GM19328 (cell line): ENCODE results near the gene DHX16.
A peak's percentile ranks its signal among the peaks of the same experiment; 100 is the strongest.

Experiments used
- ATAC-seq: cut with Tn5 transposase; IDR thresholded peaks from one replicate; pipeline ENCODE4 v1.9.1; 2021; ENCODE audit warnings: mild to moderate bottlenecking, moderate library complexity; ENCODE audit not compliant: unreplicated experiment

Gene DHX16

DNA sequence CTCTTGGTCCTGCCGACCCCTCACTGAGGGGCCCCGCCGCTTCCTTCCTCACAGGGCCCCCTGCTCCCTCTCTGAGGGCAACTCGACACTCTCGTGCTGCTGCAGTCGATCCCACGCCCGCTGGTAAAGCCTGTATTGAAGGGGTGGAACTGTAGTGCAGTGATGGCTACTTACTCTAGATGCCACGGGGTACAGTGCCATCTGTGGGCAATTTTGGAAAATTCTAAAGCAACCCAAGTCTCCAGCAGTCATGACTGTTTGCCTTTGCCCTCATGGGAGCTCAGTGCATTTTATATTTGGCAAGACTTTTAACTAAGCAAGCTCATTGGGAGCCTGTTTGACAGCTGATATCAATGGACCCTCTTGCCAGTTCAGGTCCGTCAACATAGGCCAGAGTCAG lies 32.3 kb downstream of the DHX16 start:
- no peak for ATAC-seq

DNA sequence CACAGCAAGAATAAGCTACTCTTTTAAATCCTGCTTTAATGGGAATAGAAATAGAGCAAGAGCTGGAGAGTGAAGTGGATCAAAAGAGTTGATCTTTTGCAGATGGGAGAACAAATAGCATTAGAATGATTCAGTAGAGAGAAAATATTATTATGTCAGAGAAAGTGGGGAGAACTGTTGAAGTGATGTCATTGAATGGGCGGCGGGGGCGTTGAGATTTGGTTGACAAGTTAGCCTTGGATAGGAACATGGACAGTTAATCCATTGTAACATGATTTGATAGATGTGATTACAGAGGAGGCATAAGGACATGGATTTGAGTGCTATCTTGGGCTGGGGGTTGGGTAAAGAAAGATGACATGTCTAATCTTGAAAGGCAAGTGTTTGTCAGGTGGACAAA lies 37.0 kb downstream of the DHX16 start:
- ATAC-seq, result no peak

DNA sequence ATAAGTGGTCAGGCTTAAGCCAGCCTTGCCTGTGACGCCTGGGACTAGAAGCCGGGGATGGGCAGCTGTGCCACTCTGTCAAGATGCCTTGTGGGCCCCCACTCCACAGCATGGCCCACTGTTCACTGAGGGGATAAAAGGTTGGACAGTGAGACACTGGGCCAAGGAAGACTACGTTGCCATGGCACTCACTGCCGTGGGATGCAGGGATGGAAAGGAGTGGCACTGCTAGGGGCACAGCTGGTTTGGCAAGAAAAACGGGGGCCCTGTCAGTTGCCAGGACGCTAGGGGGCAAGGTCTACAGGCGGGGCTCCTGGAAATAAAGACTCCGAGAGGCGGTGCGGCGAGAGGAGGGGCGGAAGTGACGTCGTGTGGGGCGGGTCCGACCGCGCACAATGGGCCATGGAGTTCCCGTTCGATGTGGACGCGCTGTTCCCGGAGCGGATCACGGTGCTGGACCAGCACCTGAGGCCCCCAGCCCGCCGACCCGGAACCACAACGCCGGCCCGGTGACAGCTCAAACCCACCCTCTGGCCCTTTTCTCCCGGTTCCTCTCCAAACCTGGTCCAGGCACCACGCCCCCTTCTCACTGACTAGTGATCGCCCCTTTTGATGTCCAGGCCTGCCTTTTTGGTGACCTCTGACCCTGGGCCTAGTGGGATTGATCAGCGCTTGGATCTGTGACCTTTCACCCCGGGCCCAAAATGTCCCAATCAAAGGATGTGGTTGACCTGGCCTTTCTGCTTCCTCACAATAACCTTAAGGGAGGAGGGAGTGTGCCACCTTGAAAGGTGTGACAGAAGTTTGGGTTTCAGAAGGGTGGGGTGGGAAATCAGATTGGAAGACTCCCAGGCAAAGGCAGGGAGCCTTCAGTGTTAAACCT lies 46.1 kb downstream of the DHX16 start, which contains the start of gene ATAT1:
TSS of gene ATAT1 (plus strand) at position 391 of the 883 bp plus-strand sequence.
- peak; percentile 72 for ATAC-seq

DNA sequence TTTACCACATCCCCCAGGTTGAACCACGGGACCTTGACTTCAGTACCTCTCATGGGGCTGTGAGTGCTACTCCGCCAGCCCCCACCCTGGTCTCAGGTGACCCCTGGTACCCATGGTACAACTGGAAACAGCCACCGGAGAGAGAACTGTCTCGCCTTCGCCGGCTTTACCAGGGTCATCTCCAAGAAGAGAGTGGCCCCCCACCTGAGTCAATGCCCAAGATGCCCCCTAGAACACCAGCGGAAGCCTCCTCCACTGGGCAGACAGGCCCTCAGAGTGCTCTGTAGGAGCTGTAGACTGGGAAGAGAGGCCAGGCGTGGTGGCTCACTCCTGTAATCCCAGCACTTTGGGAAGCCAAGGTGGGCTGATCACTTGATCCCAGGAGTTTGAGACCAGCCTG lies 47.3 kb downstream of the DHX16 start:
- no peak for ATAC-seq

DNA sequence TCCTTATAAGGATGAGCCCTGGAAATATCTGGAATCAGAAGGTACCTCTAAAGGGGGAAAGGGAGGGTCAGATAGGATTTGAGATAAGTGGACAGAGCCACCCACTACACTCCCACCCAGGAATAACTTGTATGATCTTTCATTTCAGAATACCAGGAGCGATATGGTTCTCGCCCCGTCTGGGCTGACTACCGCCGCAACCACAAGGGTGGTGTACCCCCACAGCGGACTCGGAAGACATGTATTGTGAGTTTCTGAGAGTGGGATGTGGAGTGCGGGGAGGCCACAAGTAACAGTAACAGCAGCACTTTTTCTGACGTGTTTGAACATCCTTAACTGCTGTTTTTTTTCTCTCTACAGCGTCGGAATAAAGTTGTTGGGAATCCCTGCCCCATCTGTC lies 53.2 kb downstream of the DHX16 start:
- ATAC-seq, result no peak

DNA sequence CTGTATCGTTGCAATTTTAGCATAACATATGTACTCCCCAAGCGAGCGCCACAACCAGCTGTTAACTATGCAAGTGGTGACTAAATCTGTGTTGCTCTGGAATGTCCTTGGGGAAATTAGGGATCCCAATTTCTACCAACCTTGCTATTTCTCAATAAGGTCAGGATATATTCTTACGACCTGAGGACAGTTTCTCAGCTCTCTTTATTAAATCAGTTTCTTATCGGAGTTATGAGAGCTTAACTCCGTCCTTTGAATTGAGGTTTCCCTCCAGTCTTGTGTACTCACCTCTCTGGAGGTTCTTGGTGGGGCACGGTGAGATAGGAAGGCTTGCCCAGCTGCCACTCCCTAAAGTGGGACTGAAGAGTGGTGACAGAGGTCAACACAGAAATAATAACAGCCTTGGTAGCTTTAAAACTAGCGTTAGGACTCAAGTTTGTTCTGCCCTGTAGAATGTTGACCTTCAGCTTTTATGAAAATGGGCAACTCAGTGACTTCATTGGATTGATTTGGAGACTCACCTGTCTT lies 54.5 kb downstream of the DHX16 start:
- no peak for ATAC-seq

DNA sequence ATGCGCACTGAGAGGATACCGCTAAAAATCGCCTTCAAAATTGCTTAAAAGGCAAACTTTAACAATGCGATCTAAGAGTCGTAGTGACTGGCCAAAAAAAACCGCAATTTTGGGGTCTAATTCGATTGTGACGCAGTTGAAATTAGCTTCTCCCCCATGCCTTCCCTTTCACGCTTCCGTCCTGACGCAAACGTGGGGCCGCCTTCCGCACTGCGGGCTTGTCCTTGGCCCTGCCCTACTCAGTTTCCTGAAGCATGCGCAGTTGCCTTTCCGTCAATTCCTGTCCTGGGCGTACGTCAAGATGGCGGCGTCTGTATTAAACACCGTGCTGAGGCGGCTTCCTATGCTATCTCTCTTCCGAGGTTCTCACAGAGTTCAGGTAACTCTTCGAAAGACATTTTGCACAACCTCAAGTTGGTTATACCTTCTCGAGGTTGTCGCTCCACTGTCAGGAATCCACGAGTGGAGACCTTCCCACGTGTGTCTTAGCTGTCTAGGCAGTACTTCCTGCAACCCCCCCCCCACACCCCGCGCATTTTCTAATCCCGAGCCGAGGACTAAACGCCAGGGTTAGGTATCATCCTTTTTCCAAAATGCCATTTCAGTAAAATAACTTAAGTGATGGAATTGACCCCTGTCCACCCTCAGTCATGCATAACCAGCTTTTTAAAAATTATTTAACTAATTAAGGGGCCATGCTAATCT lies 55.1 kb downstream of the DHX16 start, which contains the start of gene MRPS18B:
TSS of gene MRPS18B (plus strand) at position 276 of the 705 bp plus-strand sequence. CDS start at position 302, 26 bp downstream.
- peak; percentile 77 for ATAC-seq

DNA sequence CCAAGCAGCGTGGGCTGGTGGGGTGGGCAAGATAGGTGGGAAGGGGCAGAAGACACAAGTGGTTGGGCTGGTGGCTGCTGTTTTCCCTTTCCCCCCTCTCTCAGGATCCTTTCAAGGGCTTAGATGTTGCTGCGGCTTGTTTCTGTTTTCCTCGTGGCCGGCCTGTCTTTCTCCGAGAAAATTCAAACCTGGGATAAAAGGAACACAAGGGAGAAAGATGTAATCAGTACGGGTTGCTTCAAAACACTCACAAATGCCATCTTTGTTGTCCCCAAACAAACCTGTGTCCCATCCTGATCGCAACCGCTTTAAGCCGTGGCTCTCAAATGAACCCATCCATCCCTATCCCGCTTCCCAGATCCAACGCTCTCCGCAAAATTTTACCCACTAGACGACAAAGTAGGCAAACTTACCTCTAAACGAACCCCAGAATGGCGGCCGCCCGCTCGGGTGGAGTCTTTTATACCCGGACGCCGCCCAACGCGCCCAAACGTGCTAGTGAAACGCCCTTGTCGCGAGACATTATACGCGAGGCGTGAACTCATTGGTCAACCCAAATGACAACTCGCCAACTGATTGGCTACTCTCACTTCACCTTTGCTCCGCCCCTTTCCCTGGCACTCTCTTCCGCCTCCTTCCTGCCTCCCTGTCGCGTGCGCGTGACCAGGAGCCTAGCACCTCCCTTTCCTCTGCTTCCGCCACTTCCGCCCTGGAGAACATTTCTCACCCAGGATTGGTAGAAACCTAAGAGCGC lies 55.8 kb downstream of the DHX16 start, which contains the start of gene PPP1R10:
TSS of gene PPP1R10 (minus strand) at position 433 of the 754 bp plus-strand sequence. CDS start 7,299 bp downstream, outside the sequence.
- peak; percentile 77 for ATAC-seq

DNA sequence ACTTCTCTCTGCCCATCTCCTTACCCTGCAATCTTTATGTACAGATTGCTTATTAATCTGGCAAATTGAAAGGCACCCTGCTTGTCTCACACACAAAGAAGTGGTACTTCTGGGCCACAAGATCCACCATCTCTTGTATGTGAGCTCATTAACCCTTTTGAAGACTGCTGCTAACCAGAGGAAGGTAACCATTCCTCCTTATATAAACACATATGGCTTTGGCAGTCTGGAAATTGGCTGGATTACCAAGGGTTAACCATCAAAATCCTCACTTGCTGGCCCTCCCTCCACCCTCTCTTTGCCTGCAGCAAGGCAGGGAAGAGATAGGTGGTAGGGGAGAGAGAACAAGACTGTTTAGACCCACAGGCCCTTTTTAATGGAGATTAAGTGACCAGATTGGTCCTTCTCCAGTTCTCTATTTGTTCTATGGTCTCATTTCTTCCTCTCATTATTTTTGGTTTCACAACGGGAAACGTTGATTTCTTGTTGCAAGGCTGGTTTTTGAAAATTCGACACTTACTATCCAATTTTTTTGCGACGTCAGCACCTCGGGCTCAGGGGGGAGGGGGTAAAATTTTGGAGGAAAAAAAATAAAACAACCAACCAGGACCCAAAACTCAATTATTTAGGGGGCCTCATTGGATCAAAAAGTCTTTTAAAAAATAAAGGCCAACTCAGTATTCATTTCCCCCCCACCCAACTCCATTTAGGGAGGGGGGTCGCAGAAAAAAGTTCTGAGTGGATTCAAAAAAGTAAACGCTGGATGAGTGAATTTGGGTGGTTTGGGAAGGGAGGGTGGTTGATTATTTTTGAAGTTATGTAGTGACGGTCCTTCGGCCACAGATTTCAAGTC lies 56.6 kb downstream of the DHX16 start:
- no peak for ATAC-seq

DNA sequence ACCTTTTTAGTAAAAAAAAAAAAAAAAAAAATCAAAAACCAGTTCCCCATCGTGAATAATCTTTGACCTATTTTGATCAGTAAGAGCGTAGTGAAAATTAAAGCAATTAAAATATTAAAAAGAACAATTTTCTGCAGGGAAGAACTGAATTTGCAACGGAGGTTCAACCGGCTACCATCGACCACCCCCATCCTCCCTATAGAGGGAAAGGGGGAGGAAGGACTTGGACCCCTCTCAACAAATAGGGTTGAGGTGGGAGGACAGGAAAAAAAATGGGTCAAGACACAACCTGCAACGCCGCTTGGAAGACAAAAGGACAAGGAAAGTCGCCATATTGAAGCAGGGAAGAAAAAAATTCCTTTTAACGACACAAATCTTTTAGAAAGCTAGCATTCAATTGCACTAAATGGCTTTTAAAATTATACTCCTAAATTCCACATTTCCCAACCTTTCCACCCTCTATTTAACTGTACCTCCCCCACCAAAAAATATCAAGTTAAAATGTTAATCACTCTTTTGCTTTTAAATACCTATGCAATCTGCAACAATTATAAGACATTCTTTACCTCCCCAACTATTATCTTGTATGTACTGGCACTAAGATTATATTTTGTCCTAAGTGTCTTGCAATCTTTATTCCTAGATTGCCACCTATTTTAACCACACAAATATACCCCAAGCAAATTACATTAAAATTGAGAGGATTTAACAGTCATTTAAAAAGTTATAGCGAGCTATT lies 57.4 kb downstream of the DHX16 start:
- ATAC-seq, result no peak

DNA sequence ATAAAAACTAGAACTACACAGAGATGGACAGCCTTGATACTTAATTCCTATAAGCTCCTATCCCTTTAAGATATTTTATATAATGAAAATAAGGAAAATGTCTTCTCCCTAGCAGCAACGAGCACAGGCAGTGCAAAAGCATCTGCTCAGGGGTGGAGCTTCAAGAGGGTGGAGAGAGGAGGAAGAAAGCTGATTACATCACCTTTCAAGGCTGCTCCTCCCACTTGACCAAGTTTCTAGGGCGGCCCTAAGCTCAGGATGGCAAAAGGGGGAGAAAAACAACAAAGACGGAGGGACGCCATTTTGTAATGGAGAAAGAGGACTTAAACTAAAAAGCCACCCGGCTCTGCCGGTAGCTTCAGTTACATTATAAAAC lies 58.0 kb downstream of the DHX16 start:
- no peak for ATAC-seq

DNA sequence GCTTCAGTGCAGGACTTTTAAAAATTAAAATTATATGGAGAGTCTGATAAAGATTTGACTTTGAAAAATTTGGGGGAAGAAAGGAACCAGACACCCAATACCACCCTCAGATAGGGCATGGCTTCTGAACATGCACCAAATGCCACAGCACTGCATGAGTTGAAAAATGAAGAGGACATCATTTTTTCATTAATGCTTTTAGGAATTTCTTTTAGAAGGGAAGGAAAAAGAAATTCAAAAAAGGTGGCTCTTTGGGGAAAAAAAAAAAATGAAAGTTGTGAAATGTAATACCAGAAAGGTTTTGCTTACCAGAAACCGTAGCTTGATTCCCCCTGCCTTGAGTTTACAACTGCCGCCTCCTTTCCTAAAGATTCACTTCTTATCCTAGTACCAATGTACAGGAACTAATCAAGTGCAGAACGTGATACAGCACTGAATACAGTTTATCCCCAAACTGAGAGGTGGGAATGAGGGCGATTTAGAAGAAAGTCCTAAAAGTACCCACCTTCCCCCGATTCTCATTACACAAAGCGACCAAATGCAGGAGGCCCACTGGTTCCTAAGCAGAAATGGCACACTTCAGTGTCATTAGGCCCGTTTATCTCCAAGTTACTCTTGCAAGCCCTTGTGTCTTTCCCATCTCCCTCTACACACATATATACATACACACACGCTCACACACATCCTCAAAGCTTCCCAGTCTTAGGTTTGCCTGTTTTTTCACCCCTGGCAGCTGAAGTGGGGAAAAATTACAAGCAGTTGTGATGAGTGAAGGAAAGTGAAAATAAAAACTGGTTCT lies 58.6 kb downstream of the DHX16 start:
- no peak for ATAC-seq

DNA sequence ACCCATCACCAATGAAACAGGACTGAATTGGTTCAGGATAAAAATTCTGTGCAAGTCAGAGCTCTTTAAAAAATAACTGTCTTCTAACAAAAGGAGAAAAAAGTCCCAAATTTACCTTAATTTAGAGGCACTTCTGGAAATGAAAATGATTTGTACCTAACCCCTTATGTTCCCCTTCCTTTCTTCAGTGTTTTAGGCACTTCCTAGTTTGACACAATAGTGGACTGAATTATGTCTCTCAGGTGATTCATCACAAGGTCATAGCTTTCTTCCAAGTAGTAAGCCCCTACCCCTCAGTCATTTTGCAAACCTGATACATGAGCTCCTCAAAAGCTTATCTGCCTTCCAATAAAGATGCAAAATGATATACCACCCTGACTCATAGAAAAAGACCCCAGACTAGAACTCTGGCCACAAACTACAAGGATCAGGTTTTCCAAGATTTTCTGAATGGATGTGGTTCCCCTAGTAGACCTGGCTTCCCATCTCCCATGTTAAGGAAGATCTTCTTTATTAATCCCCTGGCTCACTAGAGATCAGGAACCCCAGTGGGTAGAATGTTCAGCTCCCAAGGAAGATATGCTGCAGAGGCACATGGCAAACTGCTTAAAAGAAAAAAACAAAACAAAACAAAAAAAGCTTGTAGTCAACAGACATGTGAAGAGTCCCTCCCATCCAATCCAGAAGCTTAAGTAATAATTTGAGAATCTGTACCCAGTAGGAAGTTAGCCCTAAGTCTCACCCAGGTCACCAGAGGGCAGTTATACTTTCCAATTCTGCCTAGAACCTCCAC lies 59.4 kb downstream of the DHX16 start:
- ATAC-seq, result no peak

DNA sequence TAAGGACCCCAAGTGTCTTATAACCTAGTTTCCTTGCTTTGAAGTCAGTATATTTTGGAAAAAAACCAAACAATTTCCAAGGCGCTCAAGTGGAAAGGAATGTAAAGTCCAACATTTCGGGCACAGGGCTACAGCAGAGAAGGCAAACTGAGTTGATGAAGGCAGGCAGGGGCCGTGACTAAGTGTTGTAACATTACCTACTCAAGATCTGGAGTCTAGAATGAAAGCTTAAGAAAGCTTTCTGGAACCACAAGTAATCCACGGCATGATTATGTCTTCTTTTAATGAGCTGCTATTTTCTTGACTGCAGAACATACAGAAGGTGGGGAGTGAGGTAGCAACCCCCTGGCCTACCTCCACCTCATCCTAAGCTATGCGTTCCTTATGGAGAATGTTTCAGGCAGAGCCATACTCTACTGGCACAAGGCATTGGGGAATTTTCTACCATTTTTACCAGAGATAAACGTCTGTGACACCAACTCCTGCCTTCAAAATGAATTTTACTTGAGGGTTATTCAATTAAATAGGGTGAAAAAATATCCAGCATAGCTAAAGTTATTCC lies 60.0 kb downstream of the DHX16 start:
- ATAC-seq, result no peak

DNA sequence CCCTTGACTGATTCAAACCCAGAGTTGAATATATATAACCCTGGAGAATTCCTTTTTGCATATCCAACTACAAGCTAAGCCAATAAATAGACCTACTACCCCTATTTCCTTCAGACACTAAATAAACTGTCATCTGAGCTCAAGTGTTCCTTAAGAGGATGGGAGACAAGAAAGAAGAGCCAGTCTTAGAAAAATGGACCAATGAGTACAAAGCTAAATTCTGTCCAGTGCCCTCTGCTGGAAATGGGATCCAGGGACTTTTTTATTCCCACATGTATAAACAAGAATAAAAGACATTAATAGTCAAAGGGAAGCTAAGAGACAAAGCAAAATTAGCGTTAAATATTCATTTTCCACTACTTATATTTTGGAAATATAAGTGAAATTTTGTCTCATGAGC lies 60.6 kb downstream of the DHX16 start:
- ATAC-seq, result no peak

DNA sequence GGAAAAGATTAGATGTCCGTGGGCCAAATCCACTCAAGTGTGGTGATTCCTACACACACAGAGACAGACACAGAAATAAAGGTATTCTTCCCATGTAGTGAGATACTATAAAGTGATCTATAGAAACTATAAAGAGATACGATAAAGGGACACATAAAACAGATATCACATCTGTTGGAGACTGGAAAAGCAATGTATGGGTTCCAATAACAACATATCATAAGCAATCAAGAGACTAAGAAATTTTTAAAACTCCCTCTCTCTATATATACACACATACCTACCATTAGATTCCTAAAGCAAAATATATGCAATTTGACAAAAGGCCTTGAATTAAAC lies 61.0 kb downstream of the DHX16 start:
- ATAC-seq, result no peak

DNA sequence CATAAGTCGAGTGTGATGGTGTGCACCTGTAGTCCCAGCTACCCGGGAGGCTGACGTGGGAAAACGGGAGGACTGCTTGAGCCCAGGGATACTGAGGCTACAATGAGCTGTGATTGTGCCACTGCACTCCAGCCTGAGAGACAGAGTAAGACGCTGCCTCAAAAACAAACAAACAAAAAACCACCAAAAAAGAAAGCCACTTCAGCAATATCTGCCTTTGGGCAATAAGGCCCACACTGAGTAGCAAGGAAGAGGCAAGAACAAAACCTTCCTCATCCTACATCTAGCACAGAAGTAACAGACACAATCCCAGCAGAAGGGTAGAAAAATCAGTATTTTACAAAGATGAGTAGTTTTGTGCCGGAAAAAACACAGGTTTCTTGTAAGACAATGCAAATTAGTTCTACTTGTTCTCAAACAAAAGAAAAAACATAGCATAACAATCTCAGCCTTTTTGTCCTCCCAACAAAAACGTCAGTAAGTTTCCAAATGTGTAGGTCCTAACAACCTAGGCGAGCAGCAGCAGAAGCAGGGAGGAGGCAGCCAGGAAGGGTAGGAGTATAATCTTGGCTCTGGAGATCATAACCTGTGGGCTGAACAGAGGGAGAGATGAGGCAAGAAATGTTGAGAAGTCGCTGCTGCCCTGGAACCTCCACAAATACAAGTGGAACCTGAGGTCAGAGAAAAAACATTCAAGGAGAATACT lies 61.5 kb downstream of the DHX16 start:
- no peak for ATAC-seq
